ENCODE data around the gene EFCAB11.

EFCAB11 gene

GRCh38 chr14:89813617-89814031 is 140.9 kb downstream of the EFCAB11 start:
- no peak for DNase-seq (ENCODE audit: low read depth)

GRCh38 chr14:89811954-89812575 is 142.5 kb downstream of the EFCAB11 start:
- DNase-seq (ENCODE audit: low read depth), result no peak

- DNase-seq (ENCODE audit: low read depth), result no peak
Measured at GRCh38 chr14:89810101-89810500, 144.4 kb downstream of the EFCAB11 start.

- DNase-seq (ENCODE audit: low read depth), result no peak
Measured at GRCh38 chr14:89807892-89808291, 146.6 kb downstream of the EFCAB11 start.

DNA sequence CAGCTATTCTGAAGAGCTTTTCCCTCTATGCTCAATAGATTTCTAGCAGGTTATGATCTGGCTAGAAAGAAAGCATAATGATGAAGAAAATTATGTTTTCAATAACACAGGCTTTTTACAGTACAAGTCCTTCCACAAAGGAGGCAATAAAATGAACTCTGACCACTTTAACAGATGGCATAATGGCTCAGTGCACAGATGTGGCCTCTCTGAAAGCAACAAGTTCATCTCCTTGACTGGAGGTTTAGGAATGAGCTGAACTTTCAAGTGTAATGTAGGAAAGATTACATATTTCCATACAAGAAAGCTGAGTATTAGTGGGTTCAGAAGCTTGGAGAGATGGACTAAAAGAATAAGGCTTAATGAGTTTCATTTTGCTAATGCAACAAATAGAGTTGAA is 147.4 kb downstream of the EFCAB11 start:
- no peak for DNase-seq (ENCODE audit: low read depth)

GRCh38 chr14:89806451-89806850 is 148.1 kb downstream of the EFCAB11 start:
- no peak for DNase-seq (ENCODE audit: low read depth)

DNA sequence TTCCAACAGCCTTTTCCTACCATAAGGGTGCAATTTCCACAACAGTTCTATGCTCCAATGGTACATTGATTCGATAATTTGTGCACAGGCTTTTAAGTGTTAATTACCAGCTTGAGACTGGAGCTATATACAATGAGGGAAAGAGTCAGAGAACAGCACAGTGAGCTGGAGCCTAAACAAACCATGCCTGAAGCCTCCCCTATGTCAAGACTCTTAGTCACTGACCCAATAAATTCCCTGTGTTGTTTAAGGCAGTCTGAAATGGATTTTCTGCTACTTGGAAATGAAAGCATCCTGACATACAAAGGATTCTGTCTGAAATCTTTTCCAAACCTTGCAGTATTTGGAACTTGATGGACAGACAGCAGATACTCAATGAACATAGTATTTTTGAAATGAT is 149.0 kb downstream of the EFCAB11 start:
- DNase-seq (ENCODE audit: low read depth), result no peak

DNA sequence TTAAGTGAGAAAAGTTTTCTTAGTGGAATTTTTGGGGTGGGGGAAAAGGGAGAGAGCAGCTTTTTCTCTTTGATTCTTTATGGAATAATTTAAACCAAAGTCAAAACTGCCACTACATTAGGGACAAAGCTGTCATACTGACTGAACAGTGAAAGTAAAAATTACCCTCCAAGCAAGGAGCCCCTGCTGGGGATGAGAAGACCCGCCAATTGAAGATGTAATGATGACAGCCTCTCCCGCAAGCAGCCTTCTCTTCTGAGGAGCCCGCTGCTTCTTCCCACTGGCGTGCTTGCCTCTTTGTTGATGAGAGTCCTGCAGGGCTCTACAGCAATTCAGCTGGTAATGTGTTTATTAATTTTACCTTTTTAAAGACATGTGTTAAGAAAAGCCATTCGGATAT is 151.0 kb downstream of the EFCAB11 start:
- no peak for DNase-seq (ENCODE audit: low read depth)

GRCh38 chr14:89801136-89801535 is 153.4 kb downstream of the EFCAB11 start:
- no peak for DNase-seq (ENCODE audit: low read depth)

DNA sequence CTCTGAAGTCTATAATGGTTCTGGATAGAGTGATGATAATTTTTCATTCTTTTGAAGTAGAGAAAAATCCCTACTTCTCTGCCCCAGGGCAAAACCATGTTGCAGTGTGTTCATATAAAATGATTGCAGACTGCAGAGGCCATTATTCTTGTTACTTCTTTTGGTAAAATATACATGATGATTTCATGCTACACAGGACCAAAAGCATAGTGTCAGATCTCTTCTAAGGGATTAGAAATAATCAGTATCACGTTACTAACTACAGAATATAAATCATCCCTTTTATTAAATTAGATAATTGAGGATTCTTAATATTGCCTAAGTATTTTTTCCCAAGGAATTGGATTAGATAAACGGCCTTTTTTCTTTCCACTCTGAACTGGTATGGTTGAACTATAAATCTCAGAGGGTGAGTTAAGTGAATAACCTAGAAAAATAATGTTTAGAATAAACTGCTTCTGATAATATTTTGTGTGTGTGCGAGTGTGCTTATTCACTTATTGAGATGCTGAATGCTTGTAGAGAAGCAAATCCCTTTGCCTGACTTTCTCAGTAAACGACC is 156.2 kb downstream of the EFCAB11 start:
- no peak for DNase-seq (ENCODE audit: low read depth)

- no peak for DNase-seq (ENCODE audit: low read depth)
Measured at GRCh38 chr14:89797148-89797547, 157.4 kb downstream of the EFCAB11 start.

DNA sequence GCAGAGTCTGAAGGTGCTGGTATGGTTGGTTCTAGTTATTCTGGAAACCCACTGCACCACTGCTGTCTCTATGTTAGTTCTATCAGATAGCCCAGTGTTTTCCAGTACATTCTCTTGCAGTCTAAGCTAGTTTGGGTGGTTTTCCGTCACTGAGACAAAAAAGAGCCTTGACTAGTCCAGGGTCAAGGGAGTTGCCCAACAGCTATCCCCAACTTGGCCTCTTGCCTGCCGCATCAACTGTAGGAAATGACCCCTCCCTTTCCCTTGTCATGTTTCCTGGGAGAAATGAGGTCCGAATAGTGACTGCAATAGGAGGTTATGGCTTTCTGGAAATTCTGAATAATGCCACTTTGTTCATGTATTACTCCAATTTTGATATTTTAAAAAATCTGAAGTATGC is 160.4 kb downstream of the EFCAB11 start:
- DNase-seq (ENCODE audit: low read depth), result no peak

- no peak for DNase-seq (ENCODE audit: low read depth)
Measured at GRCh38 chr14:89793367-89793716, 161.2 kb downstream of the EFCAB11 start.

GRCh38 chr14:89792489-89793366 is 161.8 kb downstream of the EFCAB11 start:
- no peak for DNase-seq (ENCODE audit: low read depth)

DNA sequence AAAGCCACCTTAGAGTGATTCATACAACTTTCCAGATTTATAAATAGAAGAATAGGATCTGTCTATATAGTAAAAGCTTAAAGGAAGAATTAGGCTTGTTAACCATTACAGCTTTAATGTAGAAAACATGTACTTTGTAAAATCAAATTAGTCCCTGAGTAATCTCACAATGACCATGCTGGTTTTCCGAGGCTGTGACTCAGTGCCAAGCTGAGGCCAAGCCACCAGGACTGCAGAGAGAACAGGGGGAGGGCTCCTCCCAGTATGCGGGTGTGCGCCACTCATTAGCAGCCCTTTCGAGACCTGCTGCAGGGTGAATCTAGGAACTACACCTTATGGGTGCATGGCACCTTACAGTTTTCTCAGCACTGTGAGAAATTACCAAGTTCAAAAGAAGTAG is 167.0 kb downstream of the EFCAB11 start:
- no peak for DNase-seq (ENCODE audit: low read depth)

GRCh38 chr14:89781046-89781445 is 173.5 kb downstream of the EFCAB11 start:
- no peak for DNase-seq (ENCODE audit: low read depth)

- DNase-seq (ENCODE audit: low read depth), result no peak
Measured at GRCh38 chr14:89779707-89780106, 174.8 kb downstream of the EFCAB11 start.

GRCh38 chr14:89775946-89776345 is 178.6 kb downstream of the EFCAB11 start:
- no peak for DNase-seq (ENCODE audit: low read depth)

DNA sequence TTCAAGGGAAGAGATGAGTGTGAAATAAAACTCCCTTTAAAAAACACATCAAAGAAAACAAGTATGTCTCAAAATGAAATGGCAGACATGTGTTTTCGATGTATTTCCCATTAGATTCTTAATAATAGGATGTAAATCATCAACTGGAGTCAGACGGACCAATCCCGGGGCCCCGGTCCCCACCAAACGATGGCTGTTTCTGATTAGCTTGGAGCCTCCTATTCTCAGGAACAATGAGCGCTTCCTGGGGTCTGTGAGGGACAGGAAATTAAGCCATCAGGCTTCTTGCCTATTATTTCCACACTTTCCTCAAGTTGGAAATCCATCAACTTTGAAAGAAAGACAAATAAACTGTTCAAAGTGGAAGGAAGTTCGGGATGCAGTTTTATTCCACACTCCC is 179.4 kb downstream of the EFCAB11 start:
- no peak for DNase-seq (ENCODE audit: low read depth)

- DNase-seq (ENCODE audit: low read depth), result peak; percentile 2
Measured at GRCh38 chr14:89773644-89774316, 180.8 kb downstream of the EFCAB11 start.

- DNase-seq (ENCODE audit: low read depth), result no peak
Measured at GRCh38 chr14:89773151-89773550, 181.4 kb downstream of the EFCAB11 start.

DNA sequence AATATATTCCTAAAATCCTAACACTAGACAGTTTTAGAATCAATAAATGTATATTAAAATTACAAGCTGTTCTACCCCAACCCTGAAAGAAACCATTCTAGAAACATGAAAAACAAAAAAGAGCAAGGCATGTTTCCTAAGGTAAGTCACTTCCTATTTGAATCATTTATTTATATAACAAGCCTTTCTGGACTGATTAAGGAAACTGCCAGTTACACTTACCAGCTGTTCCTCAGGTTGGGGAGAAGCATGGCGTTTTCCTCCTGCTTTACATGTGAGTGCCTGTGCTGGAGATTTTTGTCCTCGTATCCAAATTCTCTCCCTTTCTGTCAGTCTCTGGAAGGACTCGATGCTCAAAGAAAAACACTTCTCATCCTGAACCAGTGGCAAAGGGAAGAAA is 183.3 kb downstream of the EFCAB11 start:
- DNase-seq (ENCODE audit: low read depth), result no peak

- peak; percentile 25 for DNase-seq (ENCODE audit: low read depth)
Measured at GRCh38 chr14:89767861-89768268, 186.7 kb downstream of the EFCAB11 start.
